H1 (cell line): Measurements from ENCODE around the gene RAB11B. TPM values are rescaled to one million over a fixed set of nuclear protein-coding genes. Genes with fewer than 3 reads are reported as not detected.

Experiments
- JUN ChIP-seq: IDR thresholded peaks from 2 replicates; pipeline ENCODE4 v1.6.1; 2011; ENCODE audit warnings: low read depth, mild to moderate bottlenecking, improper control_type of control experiment, low read length
- polyA plus RNA-seq, 7 experiments: library from polyadenylated mRNA; depleted of rRNA in 3 of 7; stranded (reverse) in 5 of 7; unstranded in 2 of 7; fragments of >200 nt in 5 of 7; fragments of 200-250 nt in 2 of 7; gene quantifications; 1 replicate in 5 of 7; 2 replicates in 1 of 7; 4 replicates in 1 of 7; pipeline versions ENCODE4 v1.2.1 to v1.2.3, GENCODE V29; 2011 to 2013; ENCODE audit warnings: missing spikeins in 2 of 7, mixed read lengths in 2 of 7
- total RNA-seq: library from RNA; stranded (reverse); fragmentation: NEBNext Ultra II Directional; extraction: Animal tissue kit (Norgen Biotek cat#: 25700); gene quantifications from 2 replicates; pipeline ENCODE4 v1.2.1, GENCODE V29; 2021

The RAB11B gene
- total and polyA plus RNA-seq, 2 of the 8 experiments (the other 6 are each of a cell fraction or from before 2014, with no cell fraction given): 50.2 to 85.8 TPM

- no peak for TF ChIP-seq JUN
These were observed 61.7 kb downstream of the RAB11B start (continued) for GRCh38 chr19:8451885-8452284.
